GM19193 (cell line): ENCODE measurements around the gene GALNT6.

ENCODE experiments used
- POLR2A ChIP-seq: IDR thresholded peaks from 4 replicates; pipeline ENCODE4 v1.6.1; 2011; ENCODE audit not compliant: insufficient read depth, insufficient read length; ENCODE audit errors: extremely low read depth

The GALNT6 gene

GRCh38 chr12:51360315-51360714 lies 30.9 kb downstream of the GALNT6 start:
- TF ChIP-seq POLR2A: no peak

- no peak for TF ChIP-seq POLR2A
Measured at GRCh38 chr12:51359851-51360250, 31.4 kb downstream of the GALNT6 start.

- no peak for TF ChIP-seq POLR2A
Measured at GRCh38 chr12:51358496-51358895, 32.7 kb downstream of the GALNT6 start.

GRCh38 chr12:51357374-51358047 lies 33.7 kb downstream of the GALNT6 start:
- peak; percentile 33 for TF ChIP-seq POLR2A

GRCh38 chr12:51351913-51352532 lies 39.2 kb downstream of the GALNT6 start:
- no peak for TF ChIP-seq POLR2A

- no peak for TF ChIP-seq POLR2A
Measured at GRCh38 chr12:51349026-51349425, 42.2 kb downstream of the GALNT6 start.

- no peak for TF ChIP-seq POLR2A
Measured at GRCh38 chr12:51348116-51348515, 43.1 kb downstream of the GALNT6 start.

GRCh38 chr12:51346581-51346980 lies 44.6 kb downstream of the GALNT6 start, which contains the start of gene CELA1:
Gene CELA1 (minus strand): TSS chr12:51346679. CDS start chr12:51346638, 41 bp downstream.
- no peak for TF ChIP-seq POLR2A

GRCh38 chr12:51345681-51346080 lies 45.5 kb downstream of the GALNT6 start:
- no peak for TF ChIP-seq POLR2A

- TF ChIP-seq POLR2A: no peak
Measured at GRCh38 chr12:51343201-51343600, 48.0 kb downstream of the GALNT6 start.

GRCh38 chr12:51342416-51342815 lies 48.8 kb downstream of the GALNT6 start:
- TF ChIP-seq POLR2A: no peak

GRCh38 chr12:51341251-51342007 lies 49.8 kb downstream of the GALNT6 start:
- no peak for TF ChIP-seq POLR2A

GRCh38 chr12:51339750-51340149 lies 51.5 kb downstream of the GALNT6 start:
- no peak for TF ChIP-seq POLR2A

- TF ChIP-seq POLR2A: no peak
Measured at GRCh38 chr12:51335931-51336330, 55.3 kb downstream of the GALNT6 start.

- no peak for TF ChIP-seq POLR2A
Measured at GRCh38 chr12:51334764-51335163, 56.4 kb downstream of the GALNT6 start.

GRCh38 chr12:51333536-51333935 lies 57.7 kb downstream of the GALNT6 start:
- TF ChIP-seq POLR2A: no peak

- TF ChIP-seq POLR2A: no peak
Measured at GRCh38 chr12:51330186-51330585, 61.0 kb downstream of the GALNT6 start.

- TF ChIP-seq POLR2A: no peak
Measured at GRCh38 chr12:51329742-51330141, 61.5 kb downstream of the GALNT6 start.
